Measurements from ENCODE around the gene TMEM266.

DNA sequence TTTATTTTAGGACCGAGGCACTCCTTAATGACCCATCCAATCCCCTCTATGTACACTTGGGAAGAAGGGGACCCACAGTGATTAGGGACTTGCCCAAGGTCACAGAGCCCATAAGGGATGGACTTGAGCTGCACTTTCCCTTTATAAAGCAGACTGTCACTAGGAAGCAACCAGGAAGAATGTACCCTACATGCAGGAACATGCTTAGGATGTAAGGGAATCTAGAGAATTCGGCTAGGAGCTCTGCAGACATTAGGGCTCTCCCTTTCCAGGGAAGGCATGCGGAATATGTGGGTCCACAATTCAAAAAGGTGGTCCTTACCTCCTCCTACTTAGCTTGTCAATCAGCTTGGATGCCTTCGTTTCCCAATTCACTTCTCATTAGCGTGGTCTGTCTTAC lies 78.7 kb downstream of the TMEM266 start:
- TF ChIP-seq YY1 (IDR thresholded peaks at IDR 0.05; ENCODE audit: insufficient read depth, insufficient read length) (no peak), ZNF274 (IDR thresholded peaks at IDR 0.05; ENCODE audit: low read depth, low read length) (no peak), SUZ12 (IDR thresholded peaks at IDR 0.05; ENCODE audit: extremely low read depth, insufficient read depth, insufficient read length) (no peak)
